ENCODE results near the gene PNPLA7. TPM values are rescaled to one million over a fixed set of nuclear protein-coding genes. Genes with fewer than 3 reads are reported as not detected.
A peak's percentile ranks its signal among the peaks of the same experiment; 100 is the strongest.

PNPLA7 gene
- total RNA-seq, 4 donors from 2014 or later, result 11.4 to 48.6 (median 27.2) TPM

GRCh38 chr9:137439158-137439714, 111.0 kb downstream of the PNPLA7 start:
- H3K4me3 ChIP-seq, result peak overlapping the region in 2 of 4 donors; percentile 18 to 21
- peaks cover 0 to 4% of the 10 kb centered on the region in 2 donors for H3K27me3 ChIP-seq
- H3K9me3 ChIP-seq, result no peaks in the 10 kb centered on the region
- no peaks in the 10 kb centered on the region for H3K36me3 ChIP-seq
- H3K4me1 ChIP-seq, result peaks cover 6 to 36% (median 6%) of the 10 kb centered on the region in 4 donors
- TF ChIP-seq CTCF (IDR thresholded peaks at IDR 0.05) (no peak), POLR2A (IDR thresholded peaks at IDR 0.05) (no peak)
- no peak for DNase-seq
- H3K27ac ChIP-seq, result no peak overlapping the region

DNA sequence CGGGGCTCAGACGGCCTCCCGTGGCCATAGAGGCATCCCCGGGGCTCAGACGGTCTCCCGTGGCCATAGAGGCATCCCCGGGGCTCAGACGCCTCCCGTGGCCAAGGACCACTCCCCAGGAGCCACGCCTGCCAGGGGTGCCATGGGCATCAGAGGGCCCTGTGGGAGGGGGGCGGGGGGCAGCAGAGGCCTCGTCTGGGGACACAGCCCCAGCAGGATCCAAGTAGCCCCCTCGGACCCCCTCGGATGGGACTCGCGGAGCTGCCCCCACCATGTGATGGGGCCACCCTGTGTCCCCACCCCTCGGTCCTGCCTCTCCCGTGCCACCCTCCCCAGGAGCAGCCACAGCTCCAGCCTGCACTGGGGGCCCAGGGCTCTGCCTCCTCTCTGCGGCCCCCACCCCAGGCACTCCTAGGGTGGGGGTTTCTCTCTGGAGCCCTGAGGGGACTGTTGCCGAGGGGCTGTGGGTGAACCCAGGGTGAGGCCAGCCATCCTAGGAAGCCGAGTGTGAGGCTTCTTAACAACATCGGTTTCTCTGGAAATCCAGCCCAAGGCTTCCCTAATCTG, 111.5 kb downstream of the PNPLA7 start:
- TF ChIP-seq POLR2A (IDR thresholded peaks at IDR 0.05), result no peak
- TF ChIP-seq CTCF (IDR thresholded peaks at IDR 0.05), result no peak
- no peak for DNase-seq
- Histone ChIP-seq H3K9me3 (no peaks in the 10 kb centered on the region), H3K27me3 (peaks cover 0 to 4% of the 10 kb centered on the region in 2 donors), H3K4me3 (peak overlapping the region in 2 of 4 donors; percentile 0 to 25), H3K4me1 (peaks cover 6 to 36% (median 6%) of the 10 kb centered on the region in 4 donors), H3K27ac (no peak overlapping the region), H3K36me3 (no peaks in the 10 kb centered on the region)

DNA sequence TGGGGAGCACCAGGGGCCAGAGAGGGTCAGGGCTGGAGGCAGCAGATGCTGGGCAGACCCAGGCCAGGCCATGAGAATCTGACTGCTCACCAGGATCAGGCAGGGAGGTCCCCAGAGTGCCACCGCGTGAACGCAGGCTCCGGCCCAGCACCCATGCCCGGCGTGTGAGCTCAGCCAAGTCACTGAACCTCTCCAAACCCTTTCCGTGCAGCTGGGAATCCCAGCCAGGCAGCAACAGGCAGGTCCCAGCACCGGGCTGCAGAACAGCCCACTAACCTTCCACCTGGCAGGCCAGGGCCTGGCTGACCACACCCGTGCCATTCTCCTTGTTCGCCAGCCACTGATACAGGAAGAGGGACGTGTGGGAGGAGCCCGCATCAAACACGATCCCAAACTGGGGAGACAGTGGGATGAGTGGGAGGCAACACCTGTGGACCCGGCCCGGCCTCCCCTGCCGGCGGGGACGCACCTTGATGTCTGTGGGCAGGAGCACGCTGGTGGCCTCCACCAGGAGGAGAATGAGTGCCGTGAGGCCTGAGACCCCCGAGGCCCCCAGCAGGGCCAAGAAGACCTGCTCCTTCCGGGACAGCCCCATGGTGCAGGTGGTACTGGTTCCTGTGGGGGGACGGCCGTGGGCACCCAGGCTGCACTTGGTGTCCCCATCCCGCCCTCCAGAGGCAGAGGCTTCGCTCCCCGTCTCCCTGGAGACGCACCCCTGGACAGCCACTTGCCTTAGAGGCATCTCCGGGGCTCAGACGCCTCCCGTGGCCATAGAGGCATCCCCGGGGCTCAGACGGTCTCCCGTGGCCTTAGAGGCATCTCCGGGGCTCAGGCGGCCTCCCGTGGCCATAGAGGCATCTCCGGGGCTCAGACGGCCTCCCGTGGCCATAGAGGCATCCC, 112.3 kb downstream of the PNPLA7 start:
- Histone ChIP-seq H3K36me3 (no peaks in the 10 kb centered on the region), H3K4me1 (peaks cover 6 to 36% (median 6%) of the 10 kb centered on the region in 4 donors), H3K27me3 (peaks cover 0 to 4% of the 10 kb centered on the region in 2 donors), H3K27ac (peak overlapping the region in 2 of 4 donors; percentile 24 to 76), H3K4me3 (peak overlapping the region in 2 of 4 donors; percentile 17 to 25), H3K9me3 (no peaks in the 10 kb centered on the region)
- no peak for DNase-seq
- TF ChIP-seq CTCF (IDR thresholded peaks at IDR 0.05) (no peak), POLR2A (IDR thresholded peaks at IDR 0.05) (no peak)

- DNase-seq, result no peak
- no peaks in the 10 kb centered on the region for H3K36me3 ChIP-seq
- no peaks in the 10 kb centered on the region for H3K9me3 ChIP-seq
- H3K27me3 ChIP-seq, result peaks cover 0 to 4% of the 10 kb centered on the region in 2 donors
- H3K4me3 ChIP-seq, result peak overlapping the region in 2 of 4 donors; percentile 25 to 49
- H3K4me1 ChIP-seq, result peaks cover 6 to 36% (median 6%) of the 10 kb centered on the region in 4 donors
- H3K27ac ChIP-seq, result peak overlapping the region in 2 of 4 donors; percentile 24 to 76
- TF ChIP-seq POLR2A (IDR thresholded peaks at IDR 0.05) (no peak), CTCF (IDR thresholded peaks at IDR 0.05) (no peak)
Observed at GRCh38 chr9:137436761-137437600, 113.2 kb downstream of the PNPLA7 start.
